GM18502 (cell line): Measurements from ENCODE around the gene ARHGAP44.

Experiments
- ATAC-seq: cut with Tn5 transposase; IDR thresholded peaks from one replicate; pipeline ENCODE4 v1.9.1; 2021; ENCODE audit warnings: mild to moderate bottlenecking; ENCODE audit not compliant: unreplicated experiment, poor library complexity

Gene ARHGAP44

GRCh38 chr17:12883472-12883871 lies 94.2 kb downstream of the ARHGAP44 start:
- no peak for ATAC-seq

- ATAC-seq = no peak
Observed at GRCh38 chr17:12887088-12887487, 97.8 kb downstream of the ARHGAP44 start.

- no peak for ATAC-seq
Observed at GRCh38 chr17:12896180-12896785, 107.0 kb downstream of the ARHGAP44 start.

- ATAC-seq = no peak
Observed at GRCh38 chr17:12898110-12898509, 108.8 kb downstream of the ARHGAP44 start.

GRCh38 chr17:12899604-12900003 lies 110.3 kb downstream of the ARHGAP44 start:
- no peak for ATAC-seq

GRCh38 chr17:12900474-12900873 lies 111.2 kb downstream of the ARHGAP44 start:
- no peak for ATAC-seq

- no peak for ATAC-seq
Observed at GRCh38 chr17:12902046-12902445, 112.7 kb downstream of the ARHGAP44 start.

GRCh38 chr17:12907477-12907876 lies 118.2 kb downstream of the ARHGAP44 start:
- no peak for ATAC-seq

GRCh38 chr17:12909046-12909445 lies 119.7 kb downstream of the ARHGAP44 start:
- ATAC-seq = peak; percentile 71

GRCh38 chr17:12909511-12909910 lies 120.2 kb downstream of the ARHGAP44 start:
- ATAC-seq = no peak

GRCh38 chr17:12911239-12911638 lies 121.9 kb downstream of the ARHGAP44 start:
- ATAC-seq = no peak

- no peak for ATAC-seq
Observed at GRCh38 chr17:12917399-12917798, 128.1 kb downstream of the ARHGAP44 start.

GRCh38 chr17:12918142-12918541 lies 128.8 kb downstream of the ARHGAP44 start:
- ATAC-seq = no peak

- no peak for ATAC-seq
Observed at GRCh38 chr17:12922120-12922519, 132.8 kb downstream of the ARHGAP44 start.

GRCh38 chr17:12924614-12925013 lies 135.3 kb downstream of the ARHGAP44 start:
- ATAC-seq = no peak

- no peak for ATAC-seq
Observed at GRCh38 chr17:12927001-12927400, 137.7 kb downstream of the ARHGAP44 start.

GRCh38 chr17:12927541-12928425 lies 138.5 kb downstream of the ARHGAP44 start:
- no peak for ATAC-seq

- ATAC-seq = no peak
Observed at GRCh38 chr17:12928736-12929135, 139.4 kb downstream of the ARHGAP44 start.

GRCh38 chr17:12936501-12936900 lies 147.2 kb downstream of the ARHGAP44 start:
- ATAC-seq = no peak

GRCh38 chr17:12940699-12941098 lies 151.4 kb downstream of the ARHGAP44 start:
- no peak for ATAC-seq

GRCh38 chr17:12947047-12947446 lies 157.7 kb downstream of the ARHGAP44 start:
- no peak for ATAC-seq

- no peak for ATAC-seq
Observed at GRCh38 chr17:12952012-12952411, 162.7 kb downstream of the ARHGAP44 start.
